NB4 (cell line): ENCODE measurements around the gene RPS6KL1.

Source experiments
- DNase-seq: peaks from one replicate; pipeline ENCODE4 v3.0.0; 2010; ENCODE audit warnings: low read depth
- H3K4me3 ChIP-seq: one replicate; pipeline ENCODE4 v1.5.1; 2011; ENCODE audit warnings: mild to moderate bottlenecking, low read depth, low read length, moderate library complexity
- MYC ChIP-seq: IDR thresholded peaks from 2 replicates; pipeline ENCODE4 v1.6.1; 2011; ENCODE audit warnings: low read depth, low read length
- POLR2A ChIP-seq: IDR thresholded peaks from 2 replicates; pipeline ENCODE4 v1.6.1; 2011; ENCODE audit warnings: mild to moderate bottlenecking; ENCODE audit not compliant: insufficient read length; ENCODE audit errors: extremely low read depth
- TF ChIP-seq, protein P1 (sequence below): IDR thresholded peaks from one replicate; pipeline ENCODE4 v1.5.1; 2012; ENCODE audit warnings: low read depth, low read length
- TF ChIP-seq, protein P2 (sequence below): IDR thresholded peaks from 2 replicates; pipeline ENCODE4 v1.6.1; 2011; ENCODE audit warnings: low read depth, low read length

Gene RPS6KL1

DNA sequence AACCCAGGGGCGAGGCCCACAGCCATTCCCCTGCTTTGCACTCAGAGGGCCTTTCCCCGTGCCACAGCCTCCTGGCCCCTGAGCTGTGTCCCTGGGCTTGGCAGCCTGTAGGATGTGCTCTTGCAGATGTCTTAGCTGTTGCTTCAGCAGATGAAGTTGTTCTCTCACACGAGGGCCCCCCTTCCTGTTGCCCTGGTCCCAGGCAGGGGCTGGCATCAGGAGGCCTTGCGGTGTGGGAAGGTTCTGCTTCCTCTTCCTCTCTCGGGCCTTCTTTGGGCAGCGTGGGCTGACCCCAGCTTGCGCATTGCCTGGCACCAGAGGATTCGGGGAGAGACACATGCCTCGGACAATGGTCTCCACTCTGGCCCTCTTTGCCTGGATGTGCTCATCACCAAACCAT is 59.8 kb downstream of the RPS6KL1 start:
- peak; percentile 55 for DNase-seq
- no peak overlapping the region for H3K4me3 ChIP-seq
- TF ChIP-seq, protein P1, sequence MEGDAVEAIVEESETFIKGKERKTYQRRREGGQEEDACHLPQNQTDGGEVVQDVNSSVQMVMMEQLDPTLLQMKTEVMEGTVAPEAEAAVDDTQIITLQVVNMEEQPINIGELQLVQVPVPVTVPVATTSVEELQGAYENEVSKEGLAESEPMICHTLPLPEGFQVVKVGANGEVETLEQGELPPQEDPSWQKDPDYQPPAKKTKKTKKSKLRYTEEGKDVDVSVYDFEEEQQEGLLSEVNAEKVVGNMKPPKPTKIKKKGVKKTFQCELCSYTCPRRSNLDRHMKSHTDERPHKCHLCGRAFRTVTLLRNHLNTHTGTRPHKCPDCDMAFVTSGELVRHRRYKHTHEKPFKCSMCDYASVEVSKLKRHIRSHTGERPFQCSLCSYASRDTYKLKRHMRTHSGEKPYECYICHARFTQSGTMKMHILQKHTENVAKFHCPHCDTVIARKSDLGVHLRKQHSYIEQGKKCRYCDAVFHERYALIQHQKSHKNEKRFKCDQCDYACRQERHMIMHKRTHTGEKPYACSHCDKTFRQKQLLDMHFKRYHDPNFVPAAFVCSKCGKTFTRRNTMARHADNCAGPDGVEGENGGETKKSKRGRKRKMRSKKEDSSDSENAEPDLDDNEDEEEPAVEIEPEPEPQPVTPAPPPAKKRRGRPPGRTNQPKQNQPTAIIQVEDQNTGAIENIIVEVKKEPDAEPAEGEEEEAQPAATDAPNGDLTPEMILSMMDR, result no peak
- TF ChIP-seq, protein P2, sequence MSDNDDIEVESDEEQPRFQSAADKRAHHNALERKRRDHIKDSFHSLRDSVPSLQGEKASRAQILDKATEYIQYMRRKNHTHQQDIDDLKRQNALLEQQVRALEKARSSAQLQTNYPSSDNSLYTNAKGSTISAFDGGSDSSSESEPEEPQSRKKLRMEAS, result no peak
- no peak for TF ChIP-seq MYC
- TF ChIP-seq POLR2A, result no peak

DNA sequence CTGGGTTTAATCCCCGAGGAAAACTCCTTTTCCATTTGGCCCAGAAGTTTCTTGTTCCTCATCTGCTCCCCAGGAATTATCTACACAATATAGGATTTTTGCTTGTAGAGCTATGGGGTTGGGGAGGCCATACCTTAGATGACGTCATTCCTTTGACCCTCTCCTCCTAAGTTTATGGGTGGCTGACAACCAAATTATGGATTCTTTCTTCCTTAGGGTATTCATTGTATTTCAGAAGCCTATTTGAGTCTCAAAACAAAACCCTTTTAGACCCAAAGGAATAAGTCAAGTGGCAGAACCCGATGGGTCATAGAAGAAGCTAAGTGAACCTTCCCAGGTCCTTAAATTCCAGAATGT is 61.3 kb downstream of the RPS6KL1 start:
- H3K4me3 ChIP-seq, result no peak overlapping the region
- TF ChIP-seq POLR2A, result no peak
- TF ChIP-seq MYC, result no peak
- TF ChIP-seq, protein P1, result no peak
- TF ChIP-seq, protein P2, result no peak
- DNase-seq, result no peak

DNA sequence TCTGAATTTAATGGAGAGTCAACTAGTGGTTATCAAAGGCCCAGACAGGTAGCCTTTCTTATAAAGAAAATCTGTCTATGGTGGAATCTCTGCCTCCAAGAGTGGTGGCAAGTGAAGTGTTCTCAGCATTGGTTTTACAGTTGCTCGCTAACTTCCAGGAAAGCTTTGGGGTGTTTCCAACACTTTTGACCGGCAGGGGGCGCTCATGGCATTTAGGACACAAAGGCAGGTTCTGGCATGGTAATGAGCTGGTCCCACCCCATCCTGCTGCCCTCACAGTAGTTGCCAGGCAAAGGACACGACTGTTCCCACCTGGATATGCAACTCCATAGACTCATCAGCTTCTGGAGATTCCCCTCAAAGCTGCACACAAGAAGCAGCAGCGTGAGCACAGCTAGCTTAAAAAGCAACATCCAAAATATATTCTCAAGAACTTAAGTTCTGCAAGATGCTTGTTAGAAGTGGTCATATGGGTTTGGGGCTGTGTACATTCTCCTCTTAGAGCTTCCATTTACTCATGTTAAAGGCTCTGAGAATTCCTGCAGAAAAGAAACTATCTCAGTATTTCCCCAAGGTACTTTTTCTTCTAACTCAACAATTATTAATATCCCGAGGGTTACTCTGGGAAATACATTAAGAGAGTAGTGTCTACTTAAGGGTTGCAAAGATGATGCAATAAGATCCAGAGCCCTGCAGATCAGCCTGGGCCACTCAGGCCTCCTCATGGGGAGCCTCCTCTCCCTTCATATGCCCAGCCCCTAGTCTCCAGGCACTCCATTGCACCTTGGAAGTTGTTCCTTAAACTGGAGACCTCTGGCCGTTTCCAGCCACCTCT is 61.9 kb downstream of the RPS6KL1 start:
- DNase-seq, result peak; percentile 84
- H3K4me3 ChIP-seq, result no peak overlapping the region
- TF ChIP-seq POLR2A (no peak), MYC (no peak)
- TF ChIP-seq, protein P2, result no peak
- TF ChIP-seq, protein P1, result peak; percentile 81

DNA sequence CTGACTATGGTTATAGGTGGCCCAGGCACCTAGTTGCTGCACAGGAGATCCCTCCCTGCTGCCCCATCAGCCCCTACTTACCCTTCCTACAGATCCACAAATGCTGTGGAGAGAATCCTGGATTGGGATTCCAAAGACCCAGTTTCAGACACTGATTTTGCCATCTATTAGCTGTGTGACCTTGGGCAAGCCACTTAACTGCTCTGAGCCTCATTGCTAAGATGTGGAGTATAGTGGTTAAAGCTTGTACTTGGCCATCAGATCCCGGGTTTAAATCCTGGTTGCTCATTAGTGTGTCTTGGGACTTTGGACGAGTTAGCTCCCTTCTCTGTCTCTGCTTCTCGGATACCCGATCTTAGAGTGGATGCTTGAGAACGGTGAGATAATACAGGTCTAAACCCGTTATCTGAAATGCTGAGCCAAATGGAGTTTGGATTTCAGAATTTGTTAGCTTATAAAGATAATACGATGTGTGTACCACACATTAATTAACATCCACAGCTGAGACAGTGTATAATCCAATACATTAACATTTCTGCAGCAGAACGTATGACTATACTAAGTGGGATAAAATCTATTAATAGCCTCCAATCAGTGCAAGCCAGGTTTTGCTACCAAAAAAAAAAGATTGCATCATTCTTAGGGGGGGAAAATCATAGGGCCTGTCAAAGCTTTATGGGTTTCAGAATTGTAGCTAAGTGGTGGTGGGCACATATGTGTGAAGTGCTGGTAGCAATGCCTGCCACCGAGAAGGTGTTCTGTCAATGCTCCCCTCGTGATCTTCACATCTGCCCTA is 63.1 kb downstream of the RPS6KL1 start:
- TF ChIP-seq POLR2A, result no peak
- no peak for TF ChIP-seq MYC
- TF ChIP-seq, protein P2, result no peak
- TF ChIP-seq, protein P1, result no peak
- DNase-seq, result no peak
- H3K4me3 ChIP-seq, result no peak overlapping the region

DNA sequence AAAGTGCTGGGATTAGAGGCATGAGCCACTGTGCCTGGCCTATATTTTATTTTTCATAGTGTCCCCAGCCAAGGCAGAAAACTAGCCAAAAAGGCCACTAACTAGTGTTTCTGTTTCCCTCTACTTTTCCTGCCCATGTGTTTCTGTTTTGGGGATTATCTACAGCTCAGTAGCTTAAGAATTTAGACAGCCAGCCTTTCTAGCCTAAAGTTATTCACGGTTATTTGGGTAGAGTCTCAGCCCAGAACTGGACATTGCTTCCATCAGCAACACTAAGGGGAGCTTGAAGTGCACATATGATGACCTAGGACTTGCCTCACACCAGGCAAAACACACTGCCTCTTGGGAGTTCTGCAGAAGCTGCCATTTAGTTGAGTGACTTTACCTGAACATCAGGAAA is 65.0 kb downstream of the RPS6KL1 start:
- H3K4me3 ChIP-seq, result no peak overlapping the region
- TF ChIP-seq POLR2A (no peak), MYC (no peak)
- TF ChIP-seq, protein P2, result no peak
- TF ChIP-seq, protein P1, result no peak
- no peak for DNase-seq
